Lower leg skin (tissue), 4 donors: ENCODE results near the gene PDE7B. TPM values are rescaled to one million over a fixed set of nuclear protein-coding genes. Genes with fewer than 3 reads are reported as not detected.

Experiments used
- DNase-seq, 2 donors: peaks; one replicate each; pipeline ENCODE4 v3.0.0-alpha.2; 2019; ENCODE audit warnings: low spot score in 2 of 2
- H3K4me3 ChIP-seq: fragments of 200-600 bp; sonication (generic); 2 replicates; pipeline ENCODE4 v1.5.1; 2017; ENCODE audit warnings: mild to moderate bottlenecking, low read depth; ENCODE audit not compliant: poor library complexity, severe bottlenecking
- POLR2A ChIP-seq, 2 donors: fragments of 450-650 bp; IDR thresholded peaks; one replicate each; pipeline ENCODE4 v1.6.1; 2016 to 2017; ENCODE audit warnings: antibody characterized with exemption in 2 of 2, mild to moderate bottlenecking in 1 of 2, moderate library complexity in 1 of 2
- WGBS, 2 donors: methylation state at CpG; one replicate each; pipeline ENCODE4 v1.1.5; 2018; 5-methylcytosine and 5-hydroxymethylcytosine counted together
- intact Hi-C: fragments of 100-400 bp; cut with DNase I; formaldehyde crosslinking; loops from one replicate; pipeline ENCODE4 v1.15.0; 2023; ENCODE audit warnings: low total_unique reads
- total RNA-seq, 4 donors: library from RNA; depleted of rRNA; stranded (reverse); fragments of >200 nt; gene quantifications; one replicate each; pipeline ENCODE4 v1.1.0, GENCODE V29; 2016
- TF ChIP-seq, protein P1 (sequence below), 3 donors: fragments of 450-650 bp; IDR thresholded peaks; one replicate each; pipeline ENCODE4 v1.5.1; 2016; ENCODE audit warnings: antibody characterized with exemption in 3 of 3, mild to moderate bottlenecking in 3 of 3, moderate library complexity in 2 of 3

PDE7B gene
- total RNA-seq, 4 donors from 2014 or later, result 0.30 to 1.5 (median 0.89) TPM

DNA sequence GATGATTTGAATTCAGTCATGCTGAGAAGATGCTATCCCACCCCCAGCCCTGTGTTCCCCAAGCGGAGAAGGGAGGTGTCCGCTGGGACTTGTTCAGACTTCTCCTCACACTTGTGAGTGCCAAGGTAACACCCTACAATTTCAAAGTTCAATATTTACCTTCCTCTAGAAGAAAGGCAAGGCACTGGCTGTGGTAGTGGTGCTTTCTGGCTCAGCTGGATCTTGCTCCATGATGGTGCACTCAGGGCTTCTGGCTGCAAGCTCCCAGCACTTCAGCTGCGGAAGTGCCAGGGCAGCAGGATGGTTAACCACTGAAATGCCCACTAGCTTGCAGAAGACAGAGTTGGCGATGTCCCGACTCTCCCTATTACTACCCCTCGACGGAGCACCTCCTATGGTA lies 263.2 kb downstream of the PDE7B start:
- peak in 1 of 2 donors; percentile 22 for DNase-seq
- WGBS, 2 donors, result 69 to 83% methylated on average over 7 of the region's 7 CpGs
- intact Hi-C loops, result no loop called here

DNA sequence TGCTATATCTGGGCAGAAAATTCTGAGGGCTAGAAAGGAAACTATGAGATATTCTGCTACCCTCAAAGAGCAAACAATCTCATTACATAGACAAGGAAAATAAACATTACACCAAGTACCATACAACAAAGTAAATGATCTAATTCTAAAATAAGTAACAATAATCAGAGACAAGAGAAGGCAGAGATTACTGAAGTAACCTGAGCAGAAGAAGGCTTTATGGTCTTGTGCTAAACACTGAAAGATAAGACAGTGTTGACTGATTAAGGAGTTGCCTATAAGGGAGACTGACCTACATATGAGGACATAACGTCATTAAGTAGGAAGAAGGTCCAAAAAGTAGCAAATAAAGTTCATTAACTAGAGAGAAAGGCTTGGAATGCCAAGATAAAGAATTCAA lies 264.4 kb downstream of the PDE7B start:
- intact Hi-C loops, result no loop called here
- no peak overlapping the region for H3K4me3 ChIP-seq
- DNase-seq, result no peak
- TF ChIP-seq, protein P1, sequence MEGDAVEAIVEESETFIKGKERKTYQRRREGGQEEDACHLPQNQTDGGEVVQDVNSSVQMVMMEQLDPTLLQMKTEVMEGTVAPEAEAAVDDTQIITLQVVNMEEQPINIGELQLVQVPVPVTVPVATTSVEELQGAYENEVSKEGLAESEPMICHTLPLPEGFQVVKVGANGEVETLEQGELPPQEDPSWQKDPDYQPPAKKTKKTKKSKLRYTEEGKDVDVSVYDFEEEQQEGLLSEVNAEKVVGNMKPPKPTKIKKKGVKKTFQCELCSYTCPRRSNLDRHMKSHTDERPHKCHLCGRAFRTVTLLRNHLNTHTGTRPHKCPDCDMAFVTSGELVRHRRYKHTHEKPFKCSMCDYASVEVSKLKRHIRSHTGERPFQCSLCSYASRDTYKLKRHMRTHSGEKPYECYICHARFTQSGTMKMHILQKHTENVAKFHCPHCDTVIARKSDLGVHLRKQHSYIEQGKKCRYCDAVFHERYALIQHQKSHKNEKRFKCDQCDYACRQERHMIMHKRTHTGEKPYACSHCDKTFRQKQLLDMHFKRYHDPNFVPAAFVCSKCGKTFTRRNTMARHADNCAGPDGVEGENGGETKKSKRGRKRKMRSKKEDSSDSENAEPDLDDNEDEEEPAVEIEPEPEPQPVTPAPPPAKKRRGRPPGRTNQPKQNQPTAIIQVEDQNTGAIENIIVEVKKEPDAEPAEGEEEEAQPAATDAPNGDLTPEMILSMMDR (IDR thresholded peaks at IDR 0.05), result no peak
- no peak for TF ChIP-seq POLR2A (IDR thresholded peaks at IDR 0.05)
- 69 to 77% methylated on average over 1 of the region's 1 CpG for WGBS, 2 donors

More for the DNA sequence above, 263.2 kb downstream of the PDE7B start:
- TF ChIP-seq, protein P1 (IDR thresholded peaks at IDR 0.05), result no peak
- TF ChIP-seq POLR2A (IDR thresholded peaks at IDR 0.05), result no peak
- no peak overlapping the region for H3K4me3 ChIP-seq

DNA sequence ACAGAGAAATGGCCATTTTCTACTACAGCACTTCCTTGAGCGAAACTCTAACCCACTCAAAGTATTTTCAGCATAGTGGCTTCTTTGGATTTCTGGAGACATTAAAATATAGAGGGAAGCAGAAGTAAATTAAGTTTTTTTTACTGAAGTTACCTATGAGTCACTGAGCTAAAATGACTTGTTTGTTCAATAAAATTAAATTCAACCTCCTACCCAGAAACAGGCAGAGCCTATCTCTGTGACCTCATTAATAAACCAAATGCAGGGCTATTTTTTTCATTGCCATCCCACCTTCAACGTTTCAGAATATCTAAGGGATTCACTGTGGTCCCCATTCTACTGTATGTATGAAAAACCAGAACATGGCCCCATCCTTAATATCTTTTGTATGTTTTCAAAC lies 265.6 kb downstream of the PDE7B start:
- TF ChIP-seq POLR2A (IDR thresholded peaks at IDR 0.05), result no peak
- TF ChIP-seq, protein P1 (IDR thresholded peaks at IDR 0.05), result no peak
- no peak overlapping the region for H3K4me3 ChIP-seq
- intact Hi-C loops, result no loop called here
- 81 to 85% methylated on average over 2 of the region's 2 CpGs for WGBS, 2 donors
- no peak for DNase-seq

DNA sequence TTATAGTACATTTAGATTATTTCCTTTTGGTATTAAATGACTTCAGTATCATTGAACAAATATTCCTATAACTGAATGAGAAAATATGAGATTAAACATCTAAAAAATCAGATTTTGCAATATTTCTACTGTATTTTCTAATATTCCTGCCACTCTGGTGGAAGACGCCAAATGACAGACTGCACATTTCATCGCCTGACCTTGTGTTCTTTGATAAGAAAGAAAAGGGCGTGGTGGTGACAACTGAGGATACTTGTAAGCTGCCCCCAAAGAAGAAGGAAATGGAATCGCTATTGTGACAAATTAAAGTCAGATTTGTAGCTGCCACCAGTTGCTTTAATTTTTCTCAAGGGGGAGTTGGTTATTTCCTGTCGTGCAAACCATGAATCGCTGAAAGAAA lies 267.3 kb downstream of the PDE7B start:
- intact Hi-C loops, result no loop called here
- H3K4me3 ChIP-seq, result no peak overlapping the region
- TF ChIP-seq, protein P1 (IDR thresholded peaks at IDR 0.05), result no peak
- no peak for TF ChIP-seq POLR2A (IDR thresholded peaks at IDR 0.05)
- WGBS, 2 donors, result 62 to 64% methylated on average over 6 of the region's 6 CpGs
- DNase-seq, result no peak

DNA sequence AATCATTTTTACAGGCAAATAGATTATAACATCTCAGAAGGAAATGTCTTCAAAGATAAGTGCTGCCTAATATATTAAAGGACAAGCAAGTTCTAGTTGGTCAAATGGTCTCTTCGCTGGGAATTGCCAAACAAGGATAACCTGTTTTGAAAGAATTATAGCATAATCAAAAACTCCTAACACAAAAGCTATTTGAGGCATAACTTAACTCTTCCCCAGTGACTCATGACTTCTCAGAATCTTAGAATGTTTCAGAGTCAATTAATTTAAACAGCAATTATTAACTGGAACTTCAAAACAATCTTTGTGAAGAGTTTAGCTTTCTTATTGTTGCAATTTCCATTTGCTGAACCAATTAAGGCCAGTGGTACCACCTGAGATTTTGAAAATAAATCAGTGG lies 272.0 kb downstream of the PDE7B start:
- TF ChIP-seq, protein P1 (IDR thresholded peaks at IDR 0.05), result no peak
- no peak for TF ChIP-seq POLR2A (IDR thresholded peaks at IDR 0.05)
- no peak overlapping the region for H3K4me3 ChIP-seq
- intact Hi-C loops, result no loop called here
- no peak for DNase-seq
- WGBS, 2 donors, result 27 to 49% methylated on average over 1 of the region's 1 CpG

DNA sequence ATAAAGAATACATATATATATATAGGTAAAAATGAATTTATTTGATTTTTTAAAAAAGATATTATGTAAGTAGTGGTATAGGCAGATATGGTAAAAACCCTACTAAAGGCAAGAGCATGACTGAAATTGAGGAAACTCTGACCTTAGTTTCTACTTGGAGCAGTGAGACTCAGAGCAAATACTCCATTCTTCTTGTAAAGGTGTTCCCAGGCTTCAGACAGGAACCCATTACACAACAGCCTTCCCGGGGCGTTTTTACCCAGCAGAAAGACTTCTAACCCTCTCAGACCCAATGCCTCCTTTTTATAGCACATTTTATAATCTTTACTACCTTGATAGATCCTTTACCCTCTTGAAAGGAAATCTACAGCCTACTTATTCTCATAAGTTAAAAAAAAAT lies 274.1 kb downstream of the PDE7B start:
- no peak for TF ChIP-seq POLR2A (IDR thresholded peaks at IDR 0.05)
- TF ChIP-seq, protein P1 (IDR thresholded peaks at IDR 0.05), result no peak
- H3K4me3 ChIP-seq, result no peak overlapping the region
- WGBS, 2 donors, result 94 to 95% methylated on average over 2 of the region's 2 CpGs
- DNase-seq, result no peak
- intact Hi-C loops, result no loop called here
